Prostate gland (tissue), 2 donors: ENCODE measurements around the gene CCRL2. TPM values are rescaled to one million over a fixed set of nuclear protein-coding genes. Genes with fewer than 3 reads are reported as not detected.
"Not testable (repeated sequence)": the region's sequence is repeated elsewhere in the genome, so short reads cannot be mapped to it uniquely, and the experiment has no call there.

ENCODE experiments used
- DNase-seq: peaks from one replicate; pipeline ENCODE4 v3.0.0-alpha.2; 2019; ENCODE audit warnings: low spot score
- H3K27ac ChIP-seq, 2 donors: fragments of 200-600 bp; sonication (generic); 2 replicates each; pipeline ENCODE4 v1.5.1; 2017 to 2019
- H3K27me3 ChIP-seq: fragments of 200-600 bp; sonication (generic); replicated peaks from 2 replicates; pipeline ENCODE4 v1.5.1; 2019; ENCODE audit not compliant: insufficient read depth
- H3K36me3 ChIP-seq, 2 donors: fragments of 200-600 bp; sonication (generic); 1 replicate in 1 of 2; 2 replicates in 1 of 2; pipeline versions ENCODE4 v1.5.1 to v1.8.1; 2017 to 2019
- H3K4me1 ChIP-seq: fragments of 200-600 bp; sonication (generic); replicated peaks from 2 replicates; pipeline ENCODE4 v1.5.1; 2019
- H3K4me3 ChIP-seq, 2 donors: fragments of 200-600 bp; sonication (generic); 2 replicates each; pipeline ENCODE4 v1.5.1; 2017 to 2019
- H3K9me3 ChIP-seq: fragments of 200-600 bp; sonication (generic); 2 replicates; pipeline ENCODE4 v1.5.1; 2017
- CTCF ChIP-seq, 4 experiments: fragments of 200-600 bp in 2 of 4; fragments of 450-650 bp in 2 of 4; sonication (generic) in 2 of 4; IDR thresholded peaks; 1 replicate in 3 of 4; 2 replicates in 1 of 4; pipeline ENCODE4 v1.5.1; 2016 to 2019; ENCODE audit warnings: antibody characterized with exemption in 4 of 4, mild to moderate bottlenecking in 2 of 4, moderate library complexity in 2 of 4
- POLR2A ChIP-seq: fragments of 450-650 bp; IDR thresholded peaks from one replicate; pipeline ENCODE4 v1.6.1; 2016; ENCODE audit warnings: antibody characterized with exemption, mild to moderate bottlenecking
- POLR2AphosphoS5 ChIP-seq: sonication (generic); formaldehyde crosslinking; IDR thresholded peaks from one replicate; pipeline ENCODE4 v1.6.1; 2017; ENCODE audit warnings: antibody characterized with exemption
- WGBS: methylation state at CpG from one replicate; pipeline ENCODE4 v1.1.5; 2018; 5-methylcytosine and 5-hydroxymethylcytosine counted together
- intact Hi-C: fragments of 100-400 bp; cut with DNase I; formaldehyde crosslinking; loops from one replicate; pipeline ENCODE4 v1.14.2; 2022
- total RNA-seq, 2 donors: library from RNA; depleted of rRNA; stranded (reverse); fragments of >200 nt; gene quantifications; one replicate each; pipeline ENCODE4 v1.1.0, GENCODE V29; 2016

Gene CCRL2
- total RNA-seq, 2 donors from 2014 or later = 0.09 to 0.45 TPM

GRCh38 chr3:46423588-46423987 lies 16.5 kb downstream of the CCRL2 start:
- Histone ChIP-seq H3K36me3 (no peaks in the 10 kb centered on the region), H3K27me3 (no peaks in the 10 kb centered on the region), H3K27ac (no peak overlapping the region), H3K9me3 (no peaks in the 10 kb centered on the region), H3K4me1 (no peaks in the 10 kb centered on the region), H3K4me3 (no peak overlapping the region)
- intact Hi-C loops = no loop called here
- TF ChIP-seq CTCF (IDR thresholded peaks at IDR 0.05) (no peak), POLR2AphosphoS5 (no peak), POLR2A (no peak)
- 85% methylated on average over 5 of the region's 5 CpGs for WGBS
- DNase-seq = no peak

- DNase-seq, intact Hi-C loops: not testable (repeated sequence)
These were observed 19.4 kb downstream of the CCRL2 start for GRCh38 chr3:46426476-46426875.

GRCh38 chr3:46427404-46427803 lies 20.3 kb downstream of the CCRL2 start:
- H3K36me3 ChIP-seq, H3K4me3 ChIP-seq, H3K27ac ChIP-seq, H3K9me3 ChIP-seq, H3K4me1 ChIP-seq, DNase-seq, intact Hi-C loops, H3K27me3 ChIP-seq: not testable (repeated sequence)
- 50% methylated on average over 8 of the region's 8 CpGs for WGBS

More at GRCh38 chr3:46426476-46426875, 19.4 kb downstream of the CCRL2 start:
- not testable (repeated sequence) for H3K9me3 ChIP-seq, H3K27ac ChIP-seq, H3K4me3 ChIP-seq, H3K36me3 ChIP-seq, H3K27me3 ChIP-seq, H3K4me1 ChIP-seq
- 72% methylated on average over 4 of the region's 4 CpGs for WGBS

- Histone ChIP-seq H3K4me1 (no peaks in the 10 kb centered on the region), H3K4me3 (no peak overlapping the region), H3K27ac (no peak overlapping the region), H3K27me3 (no peaks in the 10 kb centered on the region), H3K9me3 (no peaks in the 10 kb centered on the region), H3K36me3 (no peaks in the 10 kb centered on the region)
- DNase-seq = no peak
- intact Hi-C loops = no loop called here
- WGBS = 76% methylated on average over 10 of the region's 10 CpGs
- TF ChIP-seq CTCF (IDR thresholded peaks at IDR 0.05) = no peak
- TF ChIP-seq POLR2AphosphoS5 = no peak
- TF ChIP-seq POLR2A = no peak
These were observed 21.1 kb downstream of the CCRL2 start for GRCh38 chr3:46427916-46428833.

GRCh38 chr3:46429250-46429649 lies 22.2 kb downstream of the CCRL2 start:
- WGBS = 43% methylated on average over 5 of the region's 5 CpGs
- H3K4me1 ChIP-seq = no peaks in the 10 kb centered on the region

More at GRCh38 chr3:46429250-46429649, 22.2 kb downstream of the CCRL2 start:
- intact Hi-C loops = no loop called here
- DNase-seq = no peak
- Histone ChIP-seq H3K4me3 (no peak overlapping the region), H3K27ac (no peak overlapping the region), H3K36me3 (no peaks in the 10 kb centered on the region), H3K9me3 (no peaks in the 10 kb centered on the region), H3K27me3 (no peaks in the 10 kb centered on the region)
- TF ChIP-seq POLR2A (no peak), POLR2AphosphoS5 (no peak), CTCF (IDR thresholded peaks at IDR 0.05) (no peak)
